Caco-2 (cell line): ENCODE results near the gene AGBL5. TPM values are rescaled to one million over a fixed set of nuclear protein-coding genes. Genes with fewer than 3 reads are reported as not detected.

Experiments
- BruUV-seq: library from RNA; stranded (reverse); fragments of 400-500 nt; replicated peaks from 2 replicates; lab custom pipeline; 2021; lab: Mats Ljungman, UMichigan
- CTCF ChIA-PET: fragments of 300-600 bp; sonication (Branson Sonifier 250); formaldehyde crosslinking; loops from one replicate; lab custom pipeline; 2022; ENCODE audit warnings: antibody characterized with exemption; lab: Charles Lee
- POLR2A ChIA-PET: fragments of 300-600 bp; sonication (Branson Sonifier 250); formaldehyde crosslinking; loops from one replicate; lab custom pipeline; 2022; ENCODE audit warnings: antibody characterized with exemption; lab: Charles Lee
- DNase-seq, 2 experiments: peaks; one replicate each; pipeline versions ENCODE4 v3.0.0 to v3.0.0-alpha.2; 2020 to 2022
- H3K27me3 ChIP-seq: replicated peaks from 2 replicates; pipeline ENCODE4 v1.6.0; 2011; ENCODE audit warnings: low read length; ENCODE audit not compliant: control insufficient read depth, insufficient read depth
- H3K36me3 ChIP-seq: 2 replicates; pipeline ENCODE4 v1.5.1; 2011; ENCODE audit warnings: low read length; ENCODE audit not compliant: control insufficient read depth, insufficient read depth
- H3K4me1 ChIP-seq: fragments of 250-450 bp; sonication (Bioruptor Pico); 2 replicates; pipeline ENCODE4 v1.5.1; 2020; ENCODE audit warnings: mild to moderate bottlenecking
- H3K4me3 ChIP-seq: 2 replicates; pipeline ENCODE4 v1.5.1; 2011; ENCODE audit warnings: low read depth, mild to moderate bottlenecking, control low read depth, low read length
- H3K9me3 ChIP-seq: fragments of 250-450 bp; sonication (Bioruptor Pico); 2 replicates; pipeline ENCODE4 v1.5.1; 2020; ENCODE audit warnings: mild to moderate bottlenecking, moderate library complexity
- H3K27ac Mint-ChIP-seq: one replicate; pipeline ENCODE4 v1.8.0; 2022; ENCODE audit warnings: mixed read lengths; ENCODE audit not compliant: unreplicated experiment
- H3K27me3 Mint-ChIP-seq: one replicate; pipeline ENCODE4 v1.8.0; 2022; ENCODE audit warnings: mixed read lengths; ENCODE audit not compliant: insufficient read depth, unreplicated experiment
- H3K36me3 Mint-ChIP-seq: one replicate; pipeline ENCODE4 v1.8.0; 2022; ENCODE audit warnings: mild to moderate bottlenecking, mixed read lengths; ENCODE audit not compliant: insufficient read depth, unreplicated experiment
- H3K4me1 Mint-ChIP-seq: one replicate; pipeline ENCODE4 v1.8.0; 2022; ENCODE audit warnings: low read depth, mixed read lengths; ENCODE audit not compliant: unreplicated experiment
- H3K4me3 Mint-ChIP-seq: one replicate; pipeline ENCODE4 v1.8.0; 2022; ENCODE audit warnings: mild to moderate bottlenecking, moderate library complexity, mixed read lengths; ENCODE audit not compliant: unreplicated experiment
- H3K9me3 Mint-ChIP-seq: one replicate; pipeline ENCODE4 v1.8.0; 2022; ENCODE audit warnings: mixed read lengths; ENCODE audit not compliant: unreplicated experiment
- CTCF ChIP-seq, 2 experiments: fragments of 200-600 bp in 1 of 2; IDR thresholded peaks; 1 replicate in 1 of 2; 2 replicates in 1 of 2; pipeline versions ENCODE4 v1.5.1 to v1.8.0; 2011 to 2022; ENCODE audit warnings: antibody characterized with exemption in 1 of 2, control low read depth in 1 of 2, inconsistent platforms in 1 of 2, low read depth in 1 of 2, low read length in 1 of 2, mild to moderate bottlenecking in 1 of 2, moderate library complexity in 1 of 2; ENCODE audit not compliant: insufficient read depth in 1 of 2, severe bottlenecking in 1 of 2, unreplicated experiment in 1 of 2
- intact Hi-C: fragments of 100-400 bp; cut with micrococcal nuclease; formaldehyde crosslinking; loops from one replicate; pipeline ENCODE4 v1.10.0; 2022; ENCODE audit not compliant: unreplicated experiment
- total RNA-seq: library from RNA; stranded (reverse); gene quantifications from 2 replicates; pipeline ENCODE4 v1.2.3, GENCODE V29; 2022

The AGBL5 gene
- total RNA-seq, 1 experiment from 2014 or later: 34.1 TPM

- H3K27ac Mint-ChIP-seq: no peak overlapping the region
- DNase-seq: no peak
- CTCF ChIA-PET: no interaction called here
- Histone ChIP-seq H3K9me3 (no peaks in the 10 kb centered on the region), H3K4me3 (no peak overlapping the region), H3K27me3 (no peaks in the 10 kb centered on the region), H3K36me3 (no peaks in the 10 kb centered on the region), H3K4me1 (peaks cover 16% of the 10 kb centered on the region)
- no peaks in the 10 kb centered on the region for H3K27me3 Mint-ChIP-seq
- POLR2A ChIA-PET: interaction anchor here (0.5 kb wide), 1 partner anchor 35 kb away, joined by 4 read pairs; no protein-coding TSS in a partner anchor
- no peak overlapping the region for H3K4me3 Mint-ChIP-seq
- no TSS peak for BruUV-seq
- H3K36me3 Mint-ChIP-seq: peaks cover 14% of the 10 kb centered on the region
- no peak for TF ChIP-seq CTCF (IDR thresholded peaks at IDR 0.05; ENCODE audit: insufficient read depth in 1 of 2, low read depth in 1 of 2, low read length in 1 of 2, severe bottlenecking in 1 of 2, unreplicated experiment in 1 of 2)
- H3K4me1 Mint-ChIP-seq: peaks cover 3% of the 10 kb centered on the region
- no peaks in the 10 kb centered on the region for H3K9me3 Mint-ChIP-seq
- intact Hi-C loops: no loop called here
Measured at GRCh38 chr2:27029051-27029450, 22.4 kb upstream of the AGBL5 start.

- Mint-ChIP-seq H3K36me3 (peaks cover 40% of the 10 kb centered on the region), H3K4me1 (peaks cover 7% of the 10 kb centered on the region), H3K27ac (peak within 1 kb of the TSS; percentile 91), H3K9me3 (no peaks in the 10 kb centered on the region), H3K27me3 (no peaks in the 10 kb centered on the region), H3K4me3 (peak within 1 kb of the TSS; percentile 98)
- ChIA-PET CTCF (interaction anchor here (1.0 to 1.4 kb wide), 2 partner anchors 49 to 71 kb away, joined by 3 read pairs; no protein-coding TSS in a partner anchor), POLR2A (interaction anchor here (0.5 to 2.1 kb wide), 5 partner anchors 9 to 54 kb away, joined by 3 to 19 read pairs (median 3); partner anchors contain the start of genes AGBL5 and OST4)
- BruUV-seq: no TSS peak
- DNase-seq: peak; percentile 90 to 93
- Histone ChIP-seq H3K4me3 (peak within 1 kb of the TSS; percentile 92), H3K9me3 (no peaks in the 10 kb centered on the region), H3K4me1 (peaks cover 17% of the 10 kb centered on the region), H3K27me3 (no peaks in the 10 kb centered on the region), H3K36me3 (no peaks in the 10 kb centered on the region; the same call in 1 of the 2 replicates)
- intact Hi-C loops: loop anchor here (1.0 to 2.0 kb wide), 2 partner anchors 18 to 48 kb away; no protein-coding TSS in a partner anchor
- peak in 1 of 2 experiments; percentile 29 for TF ChIP-seq CTCF (IDR thresholded peaks at IDR 0.05; ENCODE audit: insufficient read depth in 1 of 2, low read depth in 1 of 2, low read length in 1 of 2, severe bottlenecking in 1 of 2, unreplicated experiment in 1 of 2)
Measured at GRCh38 chr2:27032495-27033252, 18.8 kb upstream of the AGBL5 start, which contains the start of gene TMEM214. TSS of gene TMEM214 (plus strand) at chr2:27032965. CDS start at chr2:27033016, 51 bp downstream.

GRCh38 chr2:27033253-27033852 is 18.1 kb upstream of the AGBL5 start:
- Mint-ChIP-seq H3K4me3 (peak overlapping the region; percentile 98), H3K9me3 (no peaks in the 10 kb centered on the region), H3K4me1 (peaks cover 7% of the 10 kb centered on the region), H3K36me3 (peaks cover 46% of the 10 kb centered on the region), H3K27me3 (no peaks in the 10 kb centered on the region), H3K27ac (peak overlapping the region; percentile 91)
- TF ChIP-seq CTCF (IDR thresholded peaks at IDR 0.05; ENCODE audit: insufficient read depth in 1 of 2, low read depth in 1 of 2, low read length in 1 of 2, severe bottlenecking in 1 of 2, unreplicated experiment in 1 of 2): no peak
- H3K4me3 ChIP-seq: peak overlapping the region; percentile 92
- CTCF ChIA-PET: interaction anchor here (1.0 to 1.4 kb wide), 2 partner anchors 48 to 71 kb away, joined by 3 read pairs; no protein-coding TSS in a partner anchor
- BruUV-seq: TSS peak; percentile 55
- POLR2A ChIA-PET: interaction anchor here (0.5 to 2.1 kb wide), 4 partner anchors 8 to 38 kb away, joined by 3 to 19 read pairs (median 6); partner anchors contain the start of genes AGBL5 and OST4
- DNase-seq: no peak
- no peaks in the 10 kb centered on the region for H3K9me3 ChIP-seq
- H3K27me3 ChIP-seq: no peaks in the 10 kb centered on the region
- intact Hi-C loops: loop anchor here (2.0 kb wide), 1 partner anchor 47 kb away; no protein-coding TSS in a partner anchor
- peaks cover 17% of the 10 kb centered on the region for H3K4me1 ChIP-seq
- H3K36me3 ChIP-seq: no peaks in the 10 kb centered on the region; the same call in 1 of the 2 replicates
